HG02852 (cell line): ENCODE data around the gene PRAMEF17.
"Not testable (repeated sequence)": the region's sequence is repeated elsewhere in the genome, so short reads cannot be mapped to it uniquely, and the experiment has no call there.

Source experiments
- ATAC-seq: cut with Tn5 transposase; IDR thresholded peaks from one replicate; pipeline ENCODE4 v1.9.1; 2021; ENCODE audit warnings: mild to moderate bottlenecking, moderate library complexity; ENCODE audit not compliant: unreplicated experiment

The PRAMEF17 gene

DNA sequence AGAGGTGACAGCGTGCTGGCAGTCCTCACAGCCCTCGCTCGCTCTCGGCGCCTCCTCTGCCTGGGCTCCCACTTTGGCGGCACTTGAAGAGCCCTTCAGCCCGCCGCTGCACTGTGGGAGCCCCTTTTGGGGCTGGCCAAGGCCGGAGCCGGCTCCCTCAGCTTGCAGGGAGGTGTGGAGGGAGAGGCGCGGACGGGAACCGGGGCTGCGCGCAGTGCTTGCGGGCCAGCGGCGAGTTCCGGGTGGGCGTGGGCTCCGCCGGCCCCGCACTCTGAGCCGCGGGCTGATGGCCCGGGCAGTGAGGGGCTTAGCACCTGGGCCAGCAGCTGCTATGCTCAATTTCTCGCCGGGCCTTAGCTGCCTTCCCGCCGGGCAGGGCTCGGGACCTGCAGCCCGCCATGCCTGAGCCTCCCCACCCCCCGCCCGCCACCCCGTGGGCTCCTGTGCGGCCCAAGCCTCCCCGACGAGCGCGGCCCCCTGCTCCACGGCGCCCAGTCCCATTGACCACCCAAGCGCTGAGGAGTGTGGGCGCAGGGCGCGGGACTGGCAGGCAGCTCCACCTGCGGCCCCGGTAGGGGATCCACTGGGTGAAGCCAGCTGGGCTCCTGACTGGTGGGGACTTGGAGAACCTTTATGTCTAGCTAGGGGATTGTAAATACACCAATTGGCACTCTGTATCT, 49.8 kb downstream of the PRAMEF17 start:
- ATAC-seq: not testable (repeated sequence)
